Effector memory CD8-positive, alpha-beta T cell (primary cell): ENCODE data around the gene INHBB.

Experiments used
- ATAC-seq: fragments of 150-1000 bp; cut with Tn5 transposase; replicated peaks from 2 replicates; pipeline ENCODE4 v1.10.0; 2021; ENCODE audit warnings: mild to moderate bottlenecking, moderate library complexity
- DNase-seq, 3 experiments: peaks; one replicate each; pipeline ENCODE4 v3.0.0; 2021
- H3K27ac Mint-ChIP-seq, 2 donors: one replicate each; pipeline ENCODE4 v1.8.0; 2022; ENCODE audit warnings: mild to moderate bottlenecking in 2 of 2, mixed read lengths in 2 of 2, moderate library complexity in 2 of 2
- H3K27me3 Mint-ChIP-seq, 2 donors: one replicate each; pipeline ENCODE4 v1.8.0; 2022; ENCODE audit warnings: mixed read lengths in 2 of 2
- H3K36me3 Mint-ChIP-seq: one replicate; pipeline ENCODE4 v1.8.0; 2022; ENCODE audit warnings: mild to moderate bottlenecking, moderate library complexity, mixed read lengths; ENCODE audit not compliant: insufficient read depth
- H3K4me1 Mint-ChIP-seq, 2 donors: one replicate each; pipeline ENCODE4 v1.8.0; 2022; ENCODE audit warnings: low read depth in 2 of 2, mixed read lengths in 2 of 2
- H3K4me3 Mint-ChIP-seq, 2 donors: one replicate each; pipeline ENCODE4 v1.8.0; 2022; ENCODE audit warnings: mild to moderate bottlenecking in 2 of 2, mixed read lengths in 2 of 2, moderate library complexity in 2 of 2
- H3K9me3 Mint-ChIP-seq, 2 donors: one replicate each; pipeline ENCODE4 v1.8.0; 2022; ENCODE audit warnings: mixed read lengths in 2 of 2

INHBB gene

GRCh38 chr2:120398051-120398995, 52.4 kb downstream of the INHBB start:
- DNase-seq (no peak), ATAC-seq (no peak)
- Mint-ChIP-seq H3K27ac (no peak overlapping the region), H3K27me3 (peaks cover 38 to 85% of the 10 kb centered on the region in 2 donors), H3K4me1 (peaks cover 0 to 4% of the 10 kb centered on the region in 2 donors), H3K4me3 (no peak overlapping the region), H3K36me3 (no peaks in the 10 kb centered on the region), H3K9me3 (no peaks in the 10 kb centered on the region)

- H3K4me3 Mint-ChIP-seq, result no peak overlapping the region
- H3K4me1 Mint-ChIP-seq, result peaks cover 0 to 4% of the 10 kb centered on the region in 2 donors
- H3K9me3 Mint-ChIP-seq, result no peaks in the 10 kb centered on the region
- H3K27me3 Mint-ChIP-seq, result peaks cover 38 to 81% of the 10 kb centered on the region in 2 donors
- DNase-seq (no peak), ATAC-seq (no peak)
- no peaks in the 10 kb centered on the region for H3K36me3 Mint-ChIP-seq
- no peak overlapping the region for H3K27ac Mint-ChIP-seq
Measured at GRCh38 chr2:120398996-120399888, 53.3 kb downstream of the INHBB start.

GRCh38 chr2:120399889-120400240, 53.9 kb downstream of the INHBB start:
- DNase-seq, result no peak
- Mint-ChIP-seq H3K27ac (no peak overlapping the region), H3K9me3 (no peaks in the 10 kb centered on the region), H3K27me3 (peaks cover 40 to 82% of the 10 kb centered on the region in 2 donors), H3K4me1 (peaks cover 0 to 4% of the 10 kb centered on the region in 2 donors), H3K36me3 (no peaks in the 10 kb centered on the region), H3K4me3 (no peak overlapping the region)
- ATAC-seq, result no peak

- DNase-seq (no peak), ATAC-seq (no peak)
- H3K4me1 Mint-ChIP-seq, result peaks cover 0 to 4% of the 10 kb centered on the region in 2 donors
- H3K9me3 Mint-ChIP-seq, result no peaks in the 10 kb centered on the region
- no peaks in the 10 kb centered on the region for H3K36me3 Mint-ChIP-seq
- H3K27me3 Mint-ChIP-seq, result peaks cover 47 to 82% of the 10 kb centered on the region in 2 donors
- no peak overlapping the region for H3K4me3 Mint-ChIP-seq
- H3K27ac Mint-ChIP-seq, result peak overlapping the region in 1 of 2 donors; percentile 16
Measured at GRCh38 chr2:120400551-120400950, 54.6 kb downstream of the INHBB start.
